Peyer's patch (tissue), 4 donors: ENCODE data around the gene DMD.

ENCODE experiments used
- POLR2A ChIP-seq, 2 donors: fragments of 450-650 bp; IDR thresholded peaks; one replicate each; pipeline ENCODE4 v1.5.1; 2017; ENCODE audit warnings: antibody characterized with exemption in 2 of 2, mild to moderate bottlenecking in 2 of 2, moderate library complexity in 2 of 2
- TF ChIP-seq, protein P1 (sequence below), 6 experiments: fragments of 450-650 bp in 4 of 6; fragments of 200-600 bp in 2 of 6; sonication (generic) in 1 of 6; IDR thresholded peaks; one replicate each; pipeline ENCODE4 v1.5.1; 2017 to 2019; ENCODE audit warnings: antibody characterized with exemption in 6 of 6, mild to moderate bottlenecking in 3 of 6, moderate library complexity in 1 of 6

DNA sequence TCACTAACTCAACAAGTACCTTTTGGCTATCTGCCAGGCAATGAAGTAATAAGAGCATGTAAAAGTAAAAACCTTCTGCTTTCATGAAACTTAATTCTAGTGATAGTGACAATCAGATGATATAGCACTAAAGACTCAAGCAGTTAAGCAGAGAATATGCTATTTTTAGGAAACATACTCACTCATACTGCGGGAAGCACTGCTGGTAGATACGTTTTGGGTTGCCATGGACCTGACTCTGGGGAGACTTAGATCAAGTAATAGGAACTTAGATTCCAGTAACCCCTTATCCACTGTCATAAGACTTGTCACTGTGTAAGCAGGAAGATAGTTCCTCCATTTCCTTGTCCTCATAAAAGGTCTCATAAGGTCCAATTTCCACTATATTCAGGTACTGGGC, 386.3 kb downstream of the DMD start:
- TF ChIP-seq, protein P1, sequence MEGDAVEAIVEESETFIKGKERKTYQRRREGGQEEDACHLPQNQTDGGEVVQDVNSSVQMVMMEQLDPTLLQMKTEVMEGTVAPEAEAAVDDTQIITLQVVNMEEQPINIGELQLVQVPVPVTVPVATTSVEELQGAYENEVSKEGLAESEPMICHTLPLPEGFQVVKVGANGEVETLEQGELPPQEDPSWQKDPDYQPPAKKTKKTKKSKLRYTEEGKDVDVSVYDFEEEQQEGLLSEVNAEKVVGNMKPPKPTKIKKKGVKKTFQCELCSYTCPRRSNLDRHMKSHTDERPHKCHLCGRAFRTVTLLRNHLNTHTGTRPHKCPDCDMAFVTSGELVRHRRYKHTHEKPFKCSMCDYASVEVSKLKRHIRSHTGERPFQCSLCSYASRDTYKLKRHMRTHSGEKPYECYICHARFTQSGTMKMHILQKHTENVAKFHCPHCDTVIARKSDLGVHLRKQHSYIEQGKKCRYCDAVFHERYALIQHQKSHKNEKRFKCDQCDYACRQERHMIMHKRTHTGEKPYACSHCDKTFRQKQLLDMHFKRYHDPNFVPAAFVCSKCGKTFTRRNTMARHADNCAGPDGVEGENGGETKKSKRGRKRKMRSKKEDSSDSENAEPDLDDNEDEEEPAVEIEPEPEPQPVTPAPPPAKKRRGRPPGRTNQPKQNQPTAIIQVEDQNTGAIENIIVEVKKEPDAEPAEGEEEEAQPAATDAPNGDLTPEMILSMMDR (IDR thresholded peaks at IDR 0.05): no peak
- TF ChIP-seq POLR2A (IDR thresholded peaks at IDR 0.05): no peak
